Brain microvascular endothelial cell (primary cell): ENCODE results near the gene TM2D3.

Source experiments
- DNase-seq: peaks from one replicate; pipeline ENCODE4 v3.0.0-alpha.2; 2020
- H3K27ac ChIP-seq: fragments of 250-450 bp; sonication (Bioruptor Pico); 2 replicates; pipeline ENCODE4 v1.5.1; 2020; ENCODE audit warnings: mild to moderate bottlenecking, moderate library complexity
- H3K27me3 ChIP-seq: fragments of 250-450 bp; sonication (Bioruptor Pico); replicated peaks from 2 replicates; pipeline ENCODE4 v1.5.1; 2020; ENCODE audit warnings: mild to moderate bottlenecking
- H3K36me3 ChIP-seq: fragments of 250-450 bp; sonication (Bioruptor Pico); replicated peaks from 2 replicates; pipeline ENCODE4 v1.5.1; 2020; ENCODE audit warnings: mild to moderate bottlenecking
- H3K4me3 ChIP-seq: 2 replicates; pipeline ENCODE4 v1.5.1; 2011; ENCODE audit warnings: low read depth, mild to moderate bottlenecking, control low read depth, low read length, moderate library complexity
- in situ Hi-C: cut with HindIII; loops from 2 replicates; pipeline ENCODE4 v1.10.0; 2017; ENCODE audit warnings: low sequenced_read_pairs, low pct_ligation_motif_present
- TF ChIP-seq, protein P1 (sequence below): IDR thresholded peaks from 2 replicates; pipeline ENCODE4 v1.5.1; 2011; ENCODE audit warnings: low read depth, mild to moderate bottlenecking, moderate library complexity, low read length, control low read depth, inconsistent platforms; ENCODE audit errors: missing control alignments

TM2D3 gene

DNA sequence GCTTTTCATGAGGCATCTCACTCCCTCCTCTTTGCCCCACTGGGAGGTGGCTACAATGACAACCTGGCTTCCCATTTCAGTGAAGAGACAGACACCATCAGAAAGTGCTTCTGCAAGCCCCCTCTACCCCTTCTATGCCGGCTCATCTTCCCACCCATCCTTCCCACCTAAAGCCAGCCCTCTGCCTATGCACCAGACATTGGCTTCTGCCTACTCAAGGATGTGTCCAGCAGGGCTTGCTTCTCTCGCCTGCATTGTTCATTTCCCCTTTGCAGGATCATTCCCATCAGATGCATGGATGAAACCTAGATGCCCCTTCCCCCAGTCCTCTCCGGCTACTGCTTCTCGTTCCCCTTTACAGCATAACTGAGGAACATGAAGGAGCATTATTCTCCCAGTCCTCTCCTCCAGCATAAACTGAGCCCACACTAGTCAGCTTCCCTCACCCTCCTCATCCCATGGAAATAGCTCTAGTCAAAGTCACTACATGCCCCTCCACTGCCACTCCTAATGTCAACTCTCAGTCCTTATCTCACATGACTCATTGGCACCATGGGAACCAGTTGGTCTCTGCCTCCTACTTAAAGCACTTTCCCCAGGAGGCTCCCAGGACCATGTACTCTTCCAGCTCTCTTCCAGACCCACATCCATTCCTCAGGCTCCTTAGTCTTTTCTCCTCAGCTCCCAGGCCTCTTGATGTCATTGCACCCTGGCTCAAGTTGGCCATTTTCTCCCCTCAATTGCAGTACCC lies 47.9 kb downstream of the TM2D3 start:
- no peak overlapping the region for H3K27ac ChIP-seq
- H3K36me3 ChIP-seq = no peaks in the 10 kb centered on the region
- TF ChIP-seq, protein P1, sequence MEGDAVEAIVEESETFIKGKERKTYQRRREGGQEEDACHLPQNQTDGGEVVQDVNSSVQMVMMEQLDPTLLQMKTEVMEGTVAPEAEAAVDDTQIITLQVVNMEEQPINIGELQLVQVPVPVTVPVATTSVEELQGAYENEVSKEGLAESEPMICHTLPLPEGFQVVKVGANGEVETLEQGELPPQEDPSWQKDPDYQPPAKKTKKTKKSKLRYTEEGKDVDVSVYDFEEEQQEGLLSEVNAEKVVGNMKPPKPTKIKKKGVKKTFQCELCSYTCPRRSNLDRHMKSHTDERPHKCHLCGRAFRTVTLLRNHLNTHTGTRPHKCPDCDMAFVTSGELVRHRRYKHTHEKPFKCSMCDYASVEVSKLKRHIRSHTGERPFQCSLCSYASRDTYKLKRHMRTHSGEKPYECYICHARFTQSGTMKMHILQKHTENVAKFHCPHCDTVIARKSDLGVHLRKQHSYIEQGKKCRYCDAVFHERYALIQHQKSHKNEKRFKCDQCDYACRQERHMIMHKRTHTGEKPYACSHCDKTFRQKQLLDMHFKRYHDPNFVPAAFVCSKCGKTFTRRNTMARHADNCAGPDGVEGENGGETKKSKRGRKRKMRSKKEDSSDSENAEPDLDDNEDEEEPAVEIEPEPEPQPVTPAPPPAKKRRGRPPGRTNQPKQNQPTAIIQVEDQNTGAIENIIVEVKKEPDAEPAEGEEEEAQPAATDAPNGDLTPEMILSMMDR = no peak
- no peak for DNase-seq
- no peak overlapping the region for H3K4me3 ChIP-seq
- H3K27me3 ChIP-seq = no peaks in the 10 kb centered on the region
- in situ Hi-C loops = no loop called here

DNA sequence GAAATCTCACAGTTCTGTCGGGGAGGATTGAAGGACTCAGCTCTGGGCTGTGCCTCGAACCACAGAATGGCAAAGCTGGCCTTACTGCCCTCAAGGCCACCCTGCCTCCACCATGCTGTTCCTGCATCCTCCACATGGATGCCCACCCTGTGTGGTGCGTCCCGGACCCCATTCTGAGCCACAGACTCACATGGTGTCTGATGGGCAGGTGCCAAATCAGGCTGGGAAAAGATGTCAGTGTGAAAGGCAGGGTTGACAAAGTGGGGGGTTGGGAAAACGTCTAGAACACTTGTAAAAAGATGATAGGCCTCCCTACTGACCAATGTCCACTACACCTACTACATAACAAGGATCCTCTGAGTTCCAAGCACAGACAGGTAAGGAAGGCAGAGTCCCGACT lies 49.4 kb downstream of the TM2D3 start:
- no peaks in the 10 kb centered on the region for H3K27me3 ChIP-seq
- in situ Hi-C loops = no loop called here
- H3K27ac ChIP-seq = no peak overlapping the region
- H3K4me3 ChIP-seq = no peak overlapping the region
- no peaks in the 10 kb centered on the region for H3K36me3 ChIP-seq
- no peak for DNase-seq
- TF ChIP-seq, protein P1 = no peak

GRCh38 chr15:101600035-101600434 lies 52.1 kb downstream of the TM2D3 start:
- DNase-seq = no peak
- H3K4me3 ChIP-seq = no peak overlapping the region
- H3K27me3 ChIP-seq = no peaks in the 10 kb centered on the region
- in situ Hi-C loops = no loop called here
- no peak overlapping the region for H3K27ac ChIP-seq
- TF ChIP-seq, protein P1 = no peak
- H3K36me3 ChIP-seq = no peaks in the 10 kb centered on the region

DNA sequence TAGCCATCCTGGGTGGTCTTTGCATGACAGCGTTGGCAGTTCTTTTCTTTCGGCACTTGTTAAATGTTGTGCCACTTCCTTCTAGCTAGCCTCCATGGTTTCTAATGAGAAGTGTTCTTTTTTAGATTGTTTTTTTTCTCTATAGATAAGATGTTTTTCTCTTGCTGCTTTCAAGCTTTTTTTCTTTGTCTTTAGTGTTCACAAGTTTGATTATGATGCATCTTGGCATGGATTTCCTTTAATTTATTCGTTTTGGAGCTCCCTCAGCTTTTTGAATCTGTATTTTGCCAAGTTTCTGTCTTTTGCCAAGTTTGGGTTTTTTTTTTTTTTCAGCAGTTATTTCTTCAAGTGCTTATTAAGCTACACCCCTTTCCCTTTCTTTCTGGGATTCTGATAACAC lies 53.1 kb downstream of the TM2D3 start:
- Histone ChIP-seq H3K27me3 (no peaks in the 10 kb centered on the region), H3K36me3 (no peaks in the 10 kb centered on the region), H3K27ac (no peak overlapping the region), H3K4me3 (no peak overlapping the region)
- TF ChIP-seq, protein P1 = no peak
- in situ Hi-C loops = no loop called here
- DNase-seq = no peak

GRCh38 chr15:101597360-101597928 lies 54.7 kb downstream of the TM2D3 start:
- Histone ChIP-seq H3K4me3 (no peak overlapping the region), H3K27ac (no peak overlapping the region), H3K27me3 (no peaks in the 10 kb centered on the region), H3K36me3 (no peaks in the 10 kb centered on the region)
- in situ Hi-C loops = no loop called here
- no peak for DNase-seq
- TF ChIP-seq, protein P1 = no peak
